M059J (cell line): ENCODE measurements around the gene ERGIC1. TPM values are rescaled to one million over a fixed set of nuclear protein-coding genes. Genes with fewer than 3 reads are reported as not detected.

Experiments used
- DNase-seq: peaks from one replicate; pipeline ENCODE4 v3.0.0-alpha.2; 2012; ENCODE audit warnings: low read depth
- total RNA-seq: library from RNA; depleted of rRNA; stranded (reverse); fragments of >200 nt; shearing (Covaris generic); gene quantifications from 2 replicates; pipeline ENCODE4 v1.2.3, GENCODE V29; 2014

The ERGIC1 gene
- total RNA-seq, 1 experiment from 2014 or later = 153 TPM

DNA sequence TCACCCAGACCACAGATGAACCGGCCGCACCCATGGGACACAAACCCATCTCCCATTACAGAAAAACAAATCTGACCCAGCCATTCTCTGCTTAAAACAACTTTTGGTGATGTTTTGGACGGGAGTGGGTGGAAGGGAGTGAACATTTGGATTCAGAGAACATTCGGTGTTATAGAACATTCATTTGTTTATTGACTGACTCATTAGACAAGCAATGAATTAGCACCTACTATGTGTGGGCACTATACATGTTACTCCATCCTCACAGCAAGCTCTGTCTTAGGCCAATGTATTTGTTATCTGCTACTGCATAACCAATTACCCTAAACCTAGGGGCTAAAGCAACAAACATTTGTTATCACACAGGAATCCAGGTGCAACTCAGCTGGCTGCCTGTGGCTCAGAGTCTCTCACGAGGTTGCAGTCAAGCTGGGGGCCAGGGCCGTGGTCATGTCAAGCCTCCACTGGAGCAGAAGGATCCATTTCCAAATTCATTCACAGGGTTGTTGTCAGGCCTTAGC lies 5.1 kb upstream of the ERGIC1 start:
- DNase-seq = no peak

DNA sequence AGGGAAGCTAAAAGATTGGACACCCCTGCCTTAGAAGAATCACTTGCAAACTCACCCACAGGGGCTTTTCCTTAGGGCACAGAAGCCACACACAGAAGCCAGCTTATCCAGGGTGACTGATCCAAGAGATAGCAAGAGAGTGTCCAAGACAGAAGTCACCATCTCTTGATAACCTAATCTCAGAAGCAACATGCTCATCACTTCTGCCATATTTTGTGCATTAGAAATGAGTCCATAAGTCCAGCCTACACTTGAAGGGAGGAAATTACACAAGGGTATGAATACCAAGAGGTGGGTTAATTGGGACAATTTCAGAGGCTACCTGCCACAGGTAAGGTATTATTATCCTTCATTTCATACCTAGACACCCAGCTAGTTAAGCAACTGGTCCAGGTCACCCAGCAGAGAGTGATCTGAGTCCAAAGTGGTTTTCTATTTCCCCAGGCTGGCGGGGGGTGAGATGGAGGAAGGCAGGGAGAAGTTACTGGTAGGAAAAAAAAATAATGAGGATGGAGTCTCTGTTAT lies 3.7 kb upstream of the ERGIC1 start:
- DNase-seq = no peak

DNA sequence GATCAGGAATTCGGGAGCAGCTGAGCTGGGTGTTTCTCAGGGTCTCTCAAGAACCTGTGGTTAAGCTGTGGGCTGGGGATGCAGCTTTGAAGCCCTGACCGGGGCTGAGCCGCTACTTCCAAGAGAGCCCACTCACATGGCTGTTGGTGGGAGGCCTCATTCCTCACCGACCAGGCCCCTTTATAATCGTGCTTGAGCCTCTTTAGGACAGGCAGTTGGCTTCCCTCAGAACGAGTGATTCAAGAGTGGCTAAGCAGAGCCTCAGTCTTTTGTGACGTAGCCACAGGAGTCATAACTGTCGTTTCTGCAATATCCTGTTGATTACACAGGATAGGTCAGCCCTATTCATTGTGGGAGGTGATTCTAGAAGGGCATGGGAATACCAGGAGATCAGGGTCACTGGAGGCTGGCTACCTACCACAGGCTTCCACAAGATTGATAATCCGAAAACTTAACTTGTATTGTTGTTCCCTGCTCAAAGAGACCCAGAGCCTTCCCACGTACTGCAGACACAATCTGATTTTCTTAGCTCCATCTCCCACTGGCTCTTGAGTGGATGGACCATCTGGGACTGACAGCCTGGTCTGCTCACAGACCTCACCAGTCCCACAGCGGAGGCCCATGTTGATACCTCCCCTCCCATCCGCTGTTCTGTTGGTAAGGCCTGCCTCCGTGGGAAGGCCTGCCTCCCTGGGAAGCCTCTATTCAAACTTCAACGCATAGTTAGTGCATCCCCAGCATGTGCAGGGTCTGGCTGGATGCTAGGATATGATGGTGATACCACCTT lies 3.0 kb upstream of the ERGIC1 start:
- peak; percentile 53 for DNase-seq

DNA sequence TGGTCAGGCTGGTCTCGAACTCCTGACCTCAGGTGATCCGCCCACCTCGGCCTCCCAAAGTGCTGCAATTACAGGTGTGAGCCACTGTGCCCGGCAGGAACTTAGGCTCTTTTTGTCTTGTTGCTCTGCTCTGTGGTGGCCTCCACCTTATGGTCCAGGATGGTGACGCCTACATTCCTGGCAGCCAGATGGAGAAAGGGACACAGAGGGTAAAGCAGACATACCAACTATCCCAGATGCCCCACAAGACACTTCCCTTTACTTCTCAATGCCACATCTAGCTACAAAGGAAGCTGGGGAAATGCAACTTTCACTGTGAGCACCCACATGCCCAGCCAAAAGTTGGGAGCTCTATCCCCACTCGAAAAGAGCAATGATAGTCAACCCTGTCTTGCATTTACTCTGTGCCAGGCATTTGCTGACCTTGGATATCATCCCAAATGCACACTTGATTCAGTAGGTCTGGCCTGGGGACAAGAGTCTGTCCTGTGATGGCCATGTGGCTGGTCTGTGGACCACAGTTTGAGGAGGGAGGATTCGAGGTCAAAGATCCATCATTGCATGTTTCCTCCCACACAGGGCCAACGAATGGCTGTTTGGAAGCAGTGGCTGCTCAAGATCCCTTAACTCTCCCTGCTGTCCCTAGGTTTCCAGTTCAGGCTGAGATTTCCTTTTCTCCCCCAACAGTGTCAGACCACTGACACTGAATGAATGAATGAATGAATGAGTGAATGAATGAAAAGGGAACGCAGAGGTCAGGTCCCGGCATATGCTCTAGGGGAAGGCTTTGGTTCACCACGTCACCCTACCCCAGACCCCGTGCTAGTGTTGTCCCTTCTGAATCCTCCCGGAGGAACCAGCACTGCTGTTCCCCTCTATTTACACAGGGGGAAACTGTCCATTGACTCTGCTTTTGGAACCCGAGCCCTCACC lies 1.4 kb upstream of the ERGIC1 start:
- no peak for DNase-seq

DNA sequence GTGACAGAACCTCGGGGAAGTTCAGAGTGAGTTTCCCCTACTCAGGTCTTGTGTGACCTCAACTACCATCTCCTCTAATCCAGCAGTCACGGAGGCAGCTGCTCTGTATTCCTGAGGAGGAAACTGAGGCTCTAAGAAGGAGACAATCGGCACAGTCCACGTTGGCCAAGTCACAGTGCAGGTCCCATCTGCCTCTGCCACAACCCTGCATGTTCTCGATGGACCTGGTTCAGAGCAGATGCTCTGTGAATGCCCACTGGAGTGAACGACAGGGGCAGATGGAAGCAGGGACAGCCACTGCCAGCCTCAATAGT lies 722 bp upstream of the ERGIC1 start:
- no peak for DNase-seq

DNA sequence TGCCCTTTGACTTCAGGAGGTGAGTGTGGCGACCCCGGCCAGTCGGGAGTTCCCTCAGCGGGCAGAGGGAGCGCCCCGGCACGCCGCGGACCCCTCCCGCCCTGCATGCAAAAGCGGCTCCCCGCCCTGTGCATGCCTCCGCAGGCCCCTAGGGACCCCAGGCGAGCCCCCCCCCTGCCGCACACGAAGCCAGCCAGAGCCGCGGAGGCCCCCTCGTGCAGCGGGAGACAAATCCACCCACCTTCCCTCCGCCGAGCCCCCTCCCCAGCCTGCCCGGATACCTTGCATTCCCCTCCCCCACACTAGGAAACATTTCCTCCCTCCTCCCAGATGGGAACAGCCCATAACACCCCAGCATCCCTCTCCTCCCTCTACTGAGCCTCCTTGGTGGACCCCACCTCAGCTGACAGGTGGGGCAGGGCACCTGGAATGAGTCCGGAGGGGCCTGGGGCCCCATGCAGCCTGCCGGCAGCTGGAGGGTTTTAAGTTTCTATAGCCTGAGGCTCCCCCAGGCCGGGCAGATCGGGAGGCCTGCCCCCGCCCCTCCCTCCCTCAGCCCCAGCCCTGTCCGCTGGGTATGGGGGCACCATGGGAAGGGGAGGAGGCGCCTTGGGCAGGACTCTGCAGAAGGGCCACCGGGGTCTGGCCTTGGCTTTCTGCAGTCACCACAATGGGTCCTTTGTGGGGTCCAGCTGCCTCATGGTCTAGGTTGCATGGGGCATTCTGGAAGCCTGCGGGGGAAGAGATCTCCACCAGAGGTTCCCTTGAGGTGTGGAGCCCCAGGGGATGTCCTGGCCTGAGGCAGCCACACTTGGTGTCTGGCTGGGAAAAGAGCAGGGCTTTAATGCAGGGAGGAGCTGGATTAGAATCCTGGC lies 601 bp downstream of the ERGIC1 start:
- peak; percentile 39 for DNase-seq

DNA sequence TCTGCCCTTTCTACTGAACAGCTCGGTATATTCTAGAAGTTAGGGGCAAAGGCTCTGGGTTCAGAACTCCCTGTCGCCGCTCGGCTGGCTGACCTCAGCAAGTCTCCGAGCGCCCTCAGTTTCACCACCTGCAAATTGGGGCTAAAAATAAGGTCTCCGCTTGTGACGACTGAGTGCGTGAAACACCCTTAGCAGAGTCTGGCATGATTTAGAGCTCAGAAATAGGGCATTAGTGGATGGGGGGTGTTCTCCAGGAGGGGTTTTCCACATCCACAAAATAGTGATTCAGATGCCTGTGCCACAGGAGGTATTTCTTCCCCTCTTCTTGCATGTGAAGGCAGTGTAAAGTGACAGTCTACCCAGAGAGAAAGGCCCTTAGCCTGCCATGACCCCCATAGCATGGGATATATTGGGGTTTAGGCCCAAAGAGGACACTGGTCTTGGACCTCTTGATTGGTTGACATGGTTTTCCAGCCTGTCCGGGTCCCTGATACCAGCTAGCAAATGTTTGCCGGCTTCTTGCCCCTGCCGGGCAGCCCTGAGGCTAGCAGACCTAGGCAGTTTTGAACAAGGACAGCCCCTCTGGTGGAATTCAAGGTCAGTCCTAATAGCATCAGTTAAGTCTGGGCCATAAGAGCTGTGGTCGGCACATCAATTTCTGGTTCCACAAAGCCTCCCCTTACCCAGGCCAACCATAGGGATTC lies 1.4 kb downstream of the ERGIC1 start:
- no peak for DNase-seq

DNA sequence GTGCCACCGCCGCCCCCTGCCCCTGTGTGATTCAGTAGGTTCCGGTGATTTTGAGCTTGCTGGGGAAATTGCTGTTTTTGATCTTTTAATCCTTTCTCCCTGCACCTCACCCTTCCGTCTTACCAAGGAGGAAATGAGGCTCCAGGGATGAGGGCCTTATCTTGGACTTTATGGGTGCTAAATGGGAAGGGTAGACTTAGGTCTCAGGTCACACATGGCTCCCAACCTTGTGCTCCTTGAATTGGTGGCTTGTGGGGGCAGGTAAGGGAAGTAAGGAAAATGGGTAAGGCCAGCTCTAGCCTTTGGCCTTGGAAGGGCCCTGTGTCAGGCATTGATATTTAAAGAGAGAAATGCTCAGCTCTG lies 1.9 kb downstream of the ERGIC1 start:
- no peak for DNase-seq

DNA sequence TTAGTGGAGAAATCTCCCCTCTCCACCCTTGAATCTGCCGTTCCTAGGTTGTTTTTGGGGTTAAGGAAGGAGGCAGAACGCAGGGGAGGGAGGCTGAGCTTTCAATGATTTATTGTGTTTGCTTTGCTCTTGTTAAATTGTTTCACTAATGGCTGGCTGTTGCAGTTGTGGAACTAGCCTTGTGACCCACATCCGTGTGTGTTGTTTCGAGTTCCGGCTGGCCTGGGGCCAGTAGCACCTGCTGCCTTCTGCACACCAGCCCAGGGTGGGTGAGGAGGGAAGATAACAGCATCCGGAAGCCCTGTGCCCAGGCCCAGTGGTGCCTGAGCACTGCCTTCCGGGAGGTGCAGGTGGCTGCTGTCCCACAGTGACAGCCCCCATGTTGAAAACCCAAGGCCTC lies 3.6 kb downstream of the ERGIC1 start:
- DNase-seq = no peak

DNA sequence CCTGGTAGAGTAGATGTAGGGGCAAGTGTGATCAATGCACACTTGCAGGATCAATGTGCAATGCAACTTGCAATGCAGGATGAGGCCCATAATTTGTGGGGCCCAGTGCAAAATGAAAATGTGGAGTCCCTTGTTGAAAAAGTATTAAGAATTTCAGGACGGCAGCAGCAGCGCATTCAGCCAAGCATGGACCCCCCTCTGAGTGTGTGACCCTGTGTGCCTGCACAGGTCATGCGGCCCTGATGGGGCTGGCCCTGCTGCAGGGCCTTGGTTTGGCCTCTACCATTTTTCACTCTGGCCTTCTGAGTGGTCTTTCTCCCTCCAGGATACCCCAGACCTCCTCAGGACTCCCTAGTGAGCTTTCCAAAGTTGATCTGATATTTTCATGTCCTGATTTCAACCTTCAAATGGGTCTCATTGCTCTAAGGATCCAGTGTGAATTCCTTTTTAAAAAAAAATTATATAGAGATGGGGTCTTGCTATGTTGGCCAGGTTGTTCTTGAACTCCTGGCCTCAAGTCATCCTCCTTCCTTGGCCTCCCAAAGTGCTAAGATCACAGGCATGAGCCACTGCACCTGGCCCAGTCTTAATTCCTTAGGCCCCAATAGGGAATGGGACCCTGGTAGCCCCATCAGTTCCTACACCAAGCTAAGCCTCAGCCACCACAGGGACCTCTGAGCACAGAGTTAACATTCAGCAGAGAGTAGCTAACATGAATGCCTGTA lies 4.3 kb downstream of the ERGIC1 start:
- no peak for DNase-seq

DNA sequence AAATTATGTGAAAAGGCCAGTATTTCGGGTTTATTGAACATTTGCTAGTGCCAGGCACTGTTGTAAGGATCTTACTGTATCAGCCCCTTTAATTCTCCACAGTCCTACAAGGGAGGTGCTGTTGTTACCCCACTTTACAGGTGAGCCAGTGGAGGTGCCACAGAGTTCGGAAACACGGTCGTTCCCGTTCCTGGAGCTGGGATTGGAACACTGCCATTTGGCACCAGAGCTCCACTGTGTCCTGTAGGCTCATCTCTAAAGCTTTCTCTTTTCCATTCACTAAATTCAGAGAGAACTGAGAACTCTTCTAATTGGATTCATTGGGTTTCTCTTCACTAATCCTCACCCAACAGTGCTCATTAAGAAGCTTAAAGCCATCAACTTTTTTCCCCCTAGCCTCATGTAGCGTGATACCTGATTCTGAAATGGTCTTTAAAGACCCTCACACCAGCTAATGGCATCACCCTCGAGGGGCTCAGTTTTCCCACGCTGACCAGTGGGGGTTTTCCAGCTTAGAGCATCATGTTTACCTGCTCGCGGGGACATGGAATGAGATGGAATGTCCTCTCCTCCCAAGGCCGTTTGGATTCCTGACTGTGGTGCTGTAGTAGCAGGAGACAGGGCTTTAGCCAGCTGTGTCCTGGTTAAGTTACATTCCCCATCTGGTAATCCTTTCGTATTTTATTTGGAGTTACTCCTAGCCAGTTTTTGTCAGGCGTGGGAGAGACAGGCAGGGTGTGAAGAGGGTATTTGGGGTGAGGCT lies 5.8 kb downstream of the ERGIC1 start:
- no peak for DNase-seq

DNA sequence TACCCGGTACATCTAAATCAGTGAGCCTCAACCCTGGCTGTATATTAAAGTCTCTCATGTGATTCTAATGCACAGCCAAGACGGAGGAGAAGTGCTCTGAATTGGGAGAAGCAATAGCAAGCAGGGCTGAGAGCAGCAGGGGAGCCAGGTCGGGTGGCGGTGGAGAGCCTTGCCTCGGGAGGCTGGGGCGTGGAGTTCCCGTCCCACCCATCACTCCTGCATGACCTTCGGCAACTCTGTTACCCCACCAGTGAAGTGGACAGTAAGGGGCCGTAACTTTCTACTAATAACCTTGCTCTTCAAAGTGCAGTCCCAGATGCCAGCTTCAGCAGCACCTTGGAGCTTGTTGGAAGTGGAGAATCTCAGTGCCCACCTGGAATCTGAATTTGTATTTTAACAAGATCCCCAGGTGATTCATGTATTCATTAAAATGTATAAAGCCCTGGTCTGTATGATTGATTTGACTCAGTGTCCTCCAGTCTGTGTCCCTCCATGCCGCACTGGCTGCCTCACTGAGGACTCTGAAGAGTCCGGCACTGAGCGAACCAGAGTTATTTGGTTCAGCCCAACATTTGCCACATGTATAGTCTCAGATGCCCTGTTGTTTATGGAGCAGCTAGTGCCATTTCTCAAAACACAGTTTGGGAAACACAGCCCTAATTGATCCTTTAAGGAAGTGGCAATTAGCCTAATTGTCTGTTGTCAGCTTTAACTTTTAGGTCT lies 6.5 kb downstream of the ERGIC1 start:
- no peak for DNase-seq

DNA sequence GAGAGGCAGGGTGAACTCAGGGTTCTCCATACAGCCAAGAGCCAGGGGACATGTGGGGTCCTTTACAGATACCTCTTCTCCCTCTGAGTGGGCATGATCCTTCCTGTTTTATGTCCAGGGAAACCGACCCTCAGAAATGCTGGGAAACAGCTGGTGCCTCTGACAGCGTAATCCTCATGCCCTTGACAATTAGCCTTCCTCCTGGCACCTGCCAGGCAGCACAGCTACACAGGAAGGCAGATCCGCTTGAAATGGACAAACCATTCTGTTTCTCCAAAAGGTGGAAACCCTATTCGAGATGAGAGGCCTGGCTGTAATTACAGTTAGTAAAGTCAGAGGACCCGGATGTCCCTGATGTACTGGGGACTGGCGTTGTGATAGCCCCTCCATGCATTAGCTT lies 7.2 kb downstream of the ERGIC1 start:
- DNase-seq = no peak

DNA sequence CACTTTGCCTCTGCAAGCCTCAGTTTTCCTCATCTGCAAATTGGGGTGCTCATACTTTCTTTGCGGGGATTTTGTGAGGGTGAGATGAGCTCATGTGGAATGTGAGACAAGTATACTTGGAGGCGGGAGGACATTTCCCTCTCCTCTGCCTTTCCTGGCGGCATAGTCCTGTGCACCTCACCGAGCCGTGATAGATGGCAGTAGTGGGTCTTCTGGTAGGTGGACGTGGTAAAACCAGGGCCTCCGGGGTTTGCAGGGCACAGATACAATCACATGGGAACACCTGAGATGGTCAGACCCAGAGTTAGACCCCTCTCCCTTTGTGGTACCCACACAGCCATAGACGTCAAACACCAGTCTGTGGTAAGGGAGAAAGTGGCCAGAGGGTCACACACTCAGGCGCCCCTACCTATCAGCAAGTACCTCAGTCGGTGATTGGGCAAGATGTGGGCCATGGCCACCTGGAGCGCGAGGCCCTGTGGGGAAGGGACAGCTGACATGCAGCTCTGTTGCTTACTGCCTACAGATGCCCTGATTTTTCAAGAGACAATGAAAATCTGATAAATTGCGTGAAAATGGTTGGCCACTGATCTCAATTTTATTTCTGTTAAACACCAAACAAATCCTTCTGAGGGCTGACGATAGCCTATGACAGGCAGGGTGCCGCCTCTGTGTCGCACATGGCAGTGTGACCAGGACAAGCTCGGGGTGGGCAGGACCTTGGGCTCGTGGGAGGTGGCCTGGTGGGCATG lies 9.9 kb downstream of the ERGIC1 start:
- no peak for DNase-seq

DNA sequence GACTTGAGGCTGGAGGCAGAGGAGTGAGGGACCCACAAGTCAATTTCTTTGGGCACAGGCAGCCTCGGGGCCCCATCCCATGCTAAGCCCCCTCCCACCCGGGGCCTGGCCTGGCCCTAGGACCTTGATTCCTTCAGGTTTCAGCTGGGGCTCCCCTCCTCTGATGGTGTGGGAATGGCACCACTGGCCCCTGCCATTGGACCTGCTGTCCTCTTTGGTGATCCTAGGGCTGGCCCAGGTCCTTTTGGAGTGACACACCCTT lies 10.5 kb downstream of the ERGIC1 start:
- DNase-seq = no peak

DNA sequence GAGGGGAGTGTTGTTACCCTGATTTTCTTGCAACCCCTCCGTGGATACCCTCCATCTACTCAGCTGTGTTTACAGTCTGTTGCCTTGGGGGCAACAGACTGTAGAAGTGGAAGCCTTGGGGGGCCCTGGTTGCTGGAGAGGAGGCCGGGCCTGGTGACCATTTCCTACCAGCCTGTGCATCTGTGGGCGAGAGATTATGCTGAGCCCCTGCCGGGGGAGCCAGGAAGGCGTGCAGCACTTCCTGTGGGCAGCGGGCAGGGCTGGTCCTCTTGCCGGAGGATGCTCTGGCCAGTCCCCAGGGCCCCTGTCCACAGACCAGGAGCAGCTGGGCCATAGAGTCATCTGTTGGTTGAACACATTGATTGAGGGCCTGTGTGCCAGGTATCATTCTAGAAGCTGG lies 11.1 kb downstream of the ERGIC1 start:
- DNase-seq = no peak

DNA sequence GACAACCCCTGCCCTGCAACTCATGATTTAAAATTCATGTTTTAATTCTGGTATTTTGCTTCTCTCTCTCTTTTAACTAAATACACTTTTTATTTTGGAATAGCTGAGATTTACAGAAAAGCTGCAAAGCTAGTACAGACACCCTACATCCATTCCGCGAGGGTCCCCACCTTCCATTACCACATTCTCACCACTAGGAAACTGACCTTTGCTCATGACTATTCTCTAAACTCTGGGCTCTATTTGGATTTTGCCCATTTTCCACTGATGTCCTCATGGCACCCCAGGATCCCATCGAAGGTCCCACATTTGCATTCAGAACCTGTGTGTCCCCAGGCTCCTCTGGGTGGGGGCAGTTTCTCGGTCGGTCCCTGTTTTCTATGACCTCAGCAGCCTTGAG lies 11.5 kb downstream of the ERGIC1 start:
- no peak for DNase-seq

DNA sequence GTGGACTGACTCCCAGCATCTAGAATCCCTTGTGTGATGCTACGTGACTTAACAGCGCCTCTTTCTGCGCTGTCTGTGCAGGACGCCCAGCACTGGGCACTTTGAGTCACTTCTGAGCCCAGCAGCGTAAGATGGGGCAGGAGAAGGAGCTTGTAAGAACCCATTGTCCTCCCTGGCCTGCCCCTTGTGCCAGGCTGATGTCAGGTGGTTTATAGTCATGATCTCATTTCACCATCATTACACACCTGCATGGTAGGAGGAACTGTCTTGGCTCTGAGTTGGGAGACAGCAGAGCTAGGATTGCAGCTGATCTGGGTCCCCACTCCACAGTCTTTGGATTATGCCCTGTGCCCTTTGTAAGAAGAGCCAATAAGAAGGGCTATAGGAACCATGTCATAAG lies 12.2 kb downstream of the ERGIC1 start:
- DNase-seq = no peak

DNA sequence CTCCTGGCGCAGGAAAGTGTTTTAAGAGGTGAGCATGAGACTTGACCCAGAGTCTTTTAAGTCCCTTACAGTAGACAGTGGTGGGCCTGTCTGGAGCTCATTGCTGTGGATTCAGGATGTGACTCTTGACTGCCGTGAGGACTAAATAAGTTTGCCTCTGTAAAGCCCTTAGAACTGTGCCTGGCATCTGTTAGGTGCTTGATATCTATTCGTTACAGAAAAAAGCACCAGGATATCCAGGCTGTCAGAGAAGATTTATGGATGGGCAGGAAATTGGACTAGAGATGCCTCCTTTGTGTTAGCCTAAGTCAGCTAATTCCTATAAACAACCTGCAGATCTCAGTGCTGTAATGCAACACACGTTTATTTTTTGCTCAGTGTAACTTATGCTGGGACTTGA lies 12.6 kb downstream of the ERGIC1 start:
- peak; percentile 25 for DNase-seq
